H9 (cell line): ENCODE measurements around the gene PLPP6. TPM values are rescaled to one million over a fixed set of nuclear protein-coding genes. Genes with fewer than 3 reads are reported as not detected.

Experiments used
- DNase-seq: peaks from one replicate; pipeline ENCODE4 v3.0.0-alpha.2; 2017
- H2AFZ ChIP-seq: one replicate; pipeline ENCODE4 v1.6.1; 2013; ENCODE audit warnings: mild to moderate bottlenecking, low read length, control low read depth, moderate library complexity
- H2AK5ac ChIP-seq: 2 replicates; pipeline ENCODE4 v1.6.1; 2013; ENCODE audit warnings: low read length, control low read depth, mixed read lengths; ENCODE audit not compliant: insufficient read length
- H2BK120ac ChIP-seq: one replicate; pipeline ENCODE4 v1.6.1; 2013; ENCODE audit warnings: low read depth, mild to moderate bottlenecking, low read length, control low read depth, inconsistent platforms; ENCODE audit not compliant: poor library complexity, severe bottlenecking
- H2BK12ac ChIP-seq: 2 replicates; pipeline ENCODE4 v1.6.1; 2013; ENCODE audit warnings: low read length, control low read depth, mixed read lengths, low read depth; ENCODE audit not compliant: insufficient read length
- H2BK15ac ChIP-seq: 2 replicates; pipeline ENCODE4 v1.6.1; 2013; ENCODE audit warnings: low read depth, low read length, control low read depth
- H2BK20ac ChIP-seq: one replicate; pipeline ENCODE4 v1.6.1; 2013; ENCODE audit warnings: low read depth, mild to moderate bottlenecking, low read length, control low read depth, inconsistent platforms; ENCODE audit not compliant: poor library complexity, severe bottlenecking
- H2BK5ac ChIP-seq: 2 replicates; pipeline ENCODE4 v1.6.1; 2013; ENCODE audit warnings: low read length, control low read depth, mixed read lengths; ENCODE audit not compliant: insufficient read length
- H3K14ac ChIP-seq: 2 replicates; pipeline ENCODE4 v1.6.1; 2013; ENCODE audit warnings: low read length, control low read depth; ENCODE audit not compliant: insufficient read depth
- H3K18ac ChIP-seq: 2 replicates; pipeline ENCODE4 v1.6.1; 2013; ENCODE audit warnings: low read depth, mild to moderate bottlenecking, mixed read lengths, low read length, control low read depth; ENCODE audit not compliant: insufficient read length
- H3K23ac ChIP-seq: 2 replicates; pipeline ENCODE4 v1.6.1; 2013; ENCODE audit warnings: low read length, control low read depth, mixed read lengths, low read depth; ENCODE audit not compliant: insufficient read length
- H3K23me2 ChIP-seq: 2 replicates; pipeline ENCODE4 v1.6.1; 2013; ENCODE audit warnings: low read depth, mild to moderate bottlenecking, mixed read lengths, low read length, control low read depth; ENCODE audit not compliant: insufficient read length, poor library complexity, severe bottlenecking
- H3K27ac ChIP-seq: 2 replicates; pipeline ENCODE4 v1.5.1; 2013; ENCODE audit warnings: low read length, control low read depth, mixed read lengths, low read depth; ENCODE audit not compliant: insufficient read length
- H3K27me3 ChIP-seq: 2 replicates; pipeline ENCODE4 v1.6.1; 2013; ENCODE audit warnings: low read length, control low read depth, inconsistent platforms; ENCODE audit not compliant: insufficient read depth
- H3K4ac ChIP-seq: 2 replicates; pipeline ENCODE4 v1.6.1; 2013; ENCODE audit warnings: low read depth, mild to moderate bottlenecking, control low read depth, inconsistent platforms, low read length, moderate library complexity
- H3K4me1 ChIP-seq: 2 replicates; pipeline ENCODE4 v1.6.1; 2013; ENCODE audit warnings: low read length, control low read depth, inconsistent platforms; ENCODE audit not compliant: insufficient read depth
- H3K4me2 ChIP-seq: 2 replicates; pipeline ENCODE4 v1.6.1; 2013; ENCODE audit warnings: low read length, control low read depth, mixed read lengths; ENCODE audit not compliant: insufficient read length, insufficient read depth
- H3K56ac ChIP-seq: 2 replicates; pipeline ENCODE4 v1.6.1; 2013; ENCODE audit warnings: low read depth, mild to moderate bottlenecking, mixed read lengths, low read length, control low read depth; ENCODE audit not compliant: insufficient read length
- H3K79me1 ChIP-seq: 2 replicates; pipeline ENCODE4 v1.6.1; 2013; ENCODE audit warnings: low read depth, mild to moderate bottlenecking, moderate library complexity, low read length, control low read depth, inconsistent platforms; ENCODE audit not compliant: insufficient read depth, poor library complexity, severe bottlenecking
- H3K79me2 ChIP-seq: 2 replicates; pipeline ENCODE4 v1.6.1; 2013; ENCODE audit warnings: low read length, control low read depth, inconsistent platforms; ENCODE audit not compliant: insufficient read depth
- H3K9ac ChIP-seq: 2 replicates; pipeline ENCODE4 v1.6.1; 2013; ENCODE audit warnings: low read length, control low read depth, mixed read lengths; ENCODE audit not compliant: insufficient read length; ENCODE audit errors: extremely low read depth
- H3K9me3 ChIP-seq: one replicate; pipeline ENCODE4 v1.6.1; 2013; ENCODE audit warnings: low read depth, low read length, inconsistent platforms; ENCODE audit not compliant: control insufficient read depth
- H3T11ph ChIP-seq: one replicate; pipeline ENCODE4 v1.6.1; 2013; ENCODE audit warnings: mild to moderate bottlenecking, low read length, control low read depth, inconsistent platforms
- H4K20me1 ChIP-seq: one replicate; pipeline ENCODE4 v1.6.1; 2013; ENCODE audit not compliant: control insufficient read depth, insufficient read length, insufficient read depth
- H4K5ac ChIP-seq: 2 replicates; pipeline ENCODE4 v1.6.1; 2013; ENCODE audit warnings: low read depth, mild to moderate bottlenecking, mixed read lengths, low read length, control low read depth; ENCODE audit not compliant: insufficient read length
- H4K8ac ChIP-seq: replicated peaks from 2 replicates; pipeline ENCODE4 v1.6.1; 2013; ENCODE audit warnings: low read length, control low read depth, mixed read lengths, low read depth; ENCODE audit not compliant: insufficient read length
- H4K91ac ChIP-seq: 2 replicates; pipeline ENCODE4 v1.6.1; 2013; ENCODE audit warnings: low read depth, mild to moderate bottlenecking, moderate library complexity, mixed read lengths, low read length, control low read depth; ENCODE audit not compliant: insufficient read length
- H3K27ac Mint-ChIP-seq, 3 experiments: 2 replicates in 2 of 3; 3 replicates in 1 of 3; pipeline ENCODE4 v1.8.0; 2020 to 2021; ENCODE audit warnings: mixed read lengths in 3 of 3, mild to moderate bottlenecking in 1 of 3, moderate library complexity in 1 of 3
- H3K27me3 Mint-ChIP-seq: 2 replicates; pipeline ENCODE4 v1.8.0; 2021; ENCODE audit warnings: low read depth, mild to moderate bottlenecking, moderate library complexity, mixed read lengths
- H3K36me3 Mint-ChIP-seq, 3 experiments: 2 replicates in 2 of 3; 3 replicates in 1 of 3; pipeline ENCODE4 v1.8.0; 2020 to 2021; ENCODE audit warnings: low read depth in 3 of 3, mixed read lengths in 3 of 3; ENCODE audit not compliant: insufficient read depth in 1 of 3
- H3K4me1 Mint-ChIP-seq, 2 experiments: 2 replicates each; pipeline ENCODE4 v1.8.0; 2020; ENCODE audit warnings: mixed read lengths in 2 of 2
- H3K4me3 Mint-ChIP-seq, 2 experiments: 2 replicates in 1 of 2; 3 replicates in 1 of 2; pipeline ENCODE4 v1.8.0; 2020 to 2021; ENCODE audit warnings: mild to moderate bottlenecking in 2 of 2, mixed read lengths in 2 of 2, moderate library complexity in 1 of 2
- H3K9me3 Mint-ChIP-seq, 2 experiments: 2 replicates in 1 of 2; 3 replicates in 1 of 2; pipeline ENCODE4 v1.8.0; 2020; ENCODE audit warnings: mild to moderate bottlenecking in 2 of 2, mixed read lengths in 2 of 2, moderate library complexity in 1 of 2
- WGBS: extraction: QIAGEN DNeasy Blood & Tissue Kit; methylation state at CpG from one replicate; pipeline ENCODE4 v1.1.7; 2013; ENCODE audit warnings: missing lambda C conversion rate, low lambda C conversion rate, mixed read lengths; ENCODE audit not compliant: insufficient read length; ENCODE audit errors: extremely low coverage; 5-methylcytosine and 5-hydroxymethylcytosine counted together
- total RNA-seq: library from RNA; stranded (reverse); gene quantifications from 2 replicates; pipeline ENCODE4 v1.2.1, GENCODE V29; 2021
- TF ChIP-seq, protein P1 (sequence below): fragments of 200-600 bp; sonication (generic); conservative IDR thresholded peaks from 3 replicates; pipeline ENCODE4 v1.8.0; 2021; ENCODE audit warnings: antibody characterized with exemption, mild to moderate bottlenecking

The PLPP6 gene
- total RNA-seq, 1 experiment from 2014 or later = 7.6 TPM

DNA sequence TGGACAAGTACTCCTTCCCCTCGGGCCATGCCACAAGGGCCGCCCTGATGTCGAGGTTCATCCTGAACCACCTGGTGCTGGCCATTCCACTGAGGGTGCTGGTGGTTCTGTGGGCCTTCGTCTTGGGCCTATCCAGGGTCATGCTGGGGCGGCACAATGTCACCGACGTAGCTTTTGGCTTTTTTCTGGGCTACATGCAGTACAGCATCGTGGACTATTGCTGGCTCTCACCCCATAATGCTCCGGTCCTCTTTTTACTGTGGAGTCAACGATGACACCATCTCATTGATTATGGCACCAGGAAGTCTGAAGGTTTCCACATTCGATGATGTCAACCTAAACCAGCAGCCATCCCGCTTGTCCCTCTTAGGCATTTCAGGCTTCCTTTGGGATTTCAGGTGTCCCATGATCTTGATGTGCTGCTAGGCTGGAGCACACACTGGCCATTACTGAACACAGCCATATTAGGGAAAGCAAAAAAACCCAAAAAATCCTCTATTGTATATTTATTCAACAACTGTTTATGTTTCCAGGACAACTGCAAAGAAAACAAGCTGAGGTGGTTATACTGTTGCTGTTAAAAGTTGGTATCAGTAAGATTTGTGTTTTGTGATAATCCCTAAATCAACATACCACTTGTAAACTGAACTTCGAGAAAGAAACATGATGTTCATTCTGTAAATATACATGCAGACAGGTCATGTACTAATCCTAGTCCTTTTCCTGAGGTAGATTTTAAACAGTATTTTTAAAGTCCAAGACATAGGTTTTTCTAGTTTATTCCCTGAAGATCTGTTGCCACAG lies 1.1 kb downstream of the PLPP6 start:
- Histone ChIP-seq H3K23ac (no peak overlapping the region), H3K4ac (no peak overlapping the region), H3K9ac (peak overlapping the region; percentile 12), H2AK5ac (no peak overlapping the region), H3K14ac (peak overlapping the region; percentile 62), H3K56ac (no peak overlapping the region), H3K9me3 (no peaks in the 10 kb centered on the region), H3K27me3 (no peaks in the 10 kb centered on the region), H4K5ac (no peak overlapping the region), H2BK5ac (no peak overlapping the region), H4K8ac (no peak overlapping the region), H3T11ph (no peak overlapping the region), H4K91ac (no peak overlapping the region), H3K23me2 (peaks cover 4% of the 10 kb centered on the region), H2BK15ac (no peak overlapping the region), H3K79me2 (no peaks in the 10 kb centered on the region; the same call in 1 of the 2 replicates), H4K20me1 (peaks cover 3% of the 10 kb centered on the region), H2BK120ac (no peak overlapping the region), H3K18ac (peak overlapping the region; percentile 56), H3K4me2 (peak overlapping the region; percentile 46), H3K27ac (no peak overlapping the region), H3K4me1 (peaks cover 11% of the 10 kb centered on the region), H2BK20ac (no peak overlapping the region), H2AFZ (no peak overlapping the region), H3K79me1 (no peaks in the 10 kb centered on the region), H2BK12ac (no peak overlapping the region)
- H3K4me1 Mint-ChIP-seq = peaks cover 53 to 54% of the 10 kb centered on the region in 2 experiments
- H3K27me3 Mint-ChIP-seq = peaks cover 5% of the 10 kb centered on the region; the same call in 1 of the 2 replicates
- no peak for DNase-seq
- TF ChIP-seq, protein P1, sequence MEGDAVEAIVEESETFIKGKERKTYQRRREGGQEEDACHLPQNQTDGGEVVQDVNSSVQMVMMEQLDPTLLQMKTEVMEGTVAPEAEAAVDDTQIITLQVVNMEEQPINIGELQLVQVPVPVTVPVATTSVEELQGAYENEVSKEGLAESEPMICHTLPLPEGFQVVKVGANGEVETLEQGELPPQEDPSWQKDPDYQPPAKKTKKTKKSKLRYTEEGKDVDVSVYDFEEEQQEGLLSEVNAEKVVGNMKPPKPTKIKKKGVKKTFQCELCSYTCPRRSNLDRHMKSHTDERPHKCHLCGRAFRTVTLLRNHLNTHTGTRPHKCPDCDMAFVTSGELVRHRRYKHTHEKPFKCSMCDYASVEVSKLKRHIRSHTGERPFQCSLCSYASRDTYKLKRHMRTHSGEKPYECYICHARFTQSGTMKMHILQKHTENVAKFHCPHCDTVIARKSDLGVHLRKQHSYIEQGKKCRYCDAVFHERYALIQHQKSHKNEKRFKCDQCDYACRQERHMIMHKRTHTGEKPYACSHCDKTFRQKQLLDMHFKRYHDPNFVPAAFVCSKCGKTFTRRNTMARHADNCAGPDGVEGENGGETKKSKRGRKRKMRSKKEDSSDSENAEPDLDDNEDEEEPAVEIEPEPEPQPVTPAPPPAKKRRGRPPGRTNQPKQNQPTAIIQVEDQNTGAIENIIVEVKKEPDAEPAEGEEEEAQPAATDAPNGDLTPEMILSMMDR = no peak
- H3K9me3 Mint-ChIP-seq = peaks cover 2% of the 10 kb centered on the region in 2 experiments; a peak in 2 of 5 replicates
- peak overlapping the region in 2 of 3 experiments; percentile 10 to 73; a peak in 3 of 7 replicates for H3K27ac Mint-ChIP-seq
- peaks cover 0 to 5% (median 0%) of the 10 kb centered on the region in 3 experiments; a peak in 2 of 7 replicates for H3K36me3 Mint-ChIP-seq
- WGBS = no CpG with 5 or more reads among the region's 13 CpGs
- peak overlapping the region; percentile 80 to 89 for H3K4me3 Mint-ChIP-seq
